ENCODE results near the gene SUPV3L1. TPM values are rescaled to one million over a fixed set of nuclear protein-coding genes. Genes with fewer than 3 reads are reported as not detected.

SUPV3L1 gene
- total and polyA plus RNA-seq, 10 of the 15 experiments (the other 5 are each of a cell fraction or from before 2014, with no cell fraction given), result 18.4 to 57.8 (median 44.2) TPM

DNA sequence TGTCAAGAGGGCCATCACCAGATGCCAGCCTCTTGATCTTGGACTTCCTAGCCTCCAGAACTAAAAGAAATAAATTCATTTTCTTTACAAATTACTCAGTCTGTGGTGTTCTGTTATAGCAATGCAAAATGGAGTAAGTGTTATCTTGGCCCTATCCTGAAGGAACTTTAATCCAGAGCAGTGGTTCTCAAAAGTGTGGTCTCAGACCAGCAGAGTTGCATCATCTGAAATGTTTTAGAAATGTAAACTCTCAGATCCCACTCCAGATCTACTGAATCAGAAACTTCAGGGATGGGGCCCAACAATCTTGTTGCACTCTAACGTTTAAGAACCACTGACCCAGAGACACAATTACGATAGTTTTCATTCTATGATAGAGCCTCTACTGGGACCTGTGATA, 3.2 kb upstream of the SUPV3L1 start:
- ChIA-PET POLR2A (no interaction called here), SMC1A (ENCODE audit: uncharacterized antibody, unreplicated experiment) (no interaction called here), CTCF (no interaction called here), RAD21 (ENCODE audit: unreplicated experiment) (no interaction called here)
- BruUV-seq (replicated peaks), result no TSS peak
- Histone ChIP-seq H3K36me3 (ENCODE audit: control insufficient read depth in 2 of 2, insufficient read depth in 2 of 2, low read length in 1 of 2) (peaks cover 0 to 3% of the 10 kb centered on the region in 2 experiments; a peak in 2 of 4 replicates), H3K4me3 (no peak overlapping the region), H3K27ac (ENCODE audit: control insufficient read depth, insufficient read depth) (no peak overlapping the region), H3K27me3 (replicated peaks in 1 of 2; ENCODE audit: control insufficient read depth in 2 of 2, insufficient read depth in 2 of 2, low read length in 1 of 2) (no peaks in the 10 kb centered on the region), H3K4me1 (ENCODE audit: control insufficient read depth, insufficient read depth, low read length) (peaks cover 10% of the 10 kb centered on the region; the same call in 1 of the 2 replicates), H4K20me1 (ENCODE audit: control insufficient read depth, insufficient read depth) (no peaks in the 10 kb centered on the region), H3K4me2 (ENCODE audit: control insufficient read depth, insufficient read depth) (no peak overlapping the region), H2AFZ (ENCODE audit: control insufficient read depth, low read depth, low read length) (no peak overlapping the region), H3K9ac (ENCODE audit: control insufficient read depth, insufficient read depth, low read length) (no peak overlapping the region), H3K9me3 (replicated peaks; ENCODE audit: control insufficient read depth, insufficient read depth, low read length) (no peaks in the 10 kb centered on the region), H3K79me2 (ENCODE audit: control insufficient read depth, insufficient read depth, low read length) (peaks cover 18% of the 10 kb centered on the region)
- FAIRE-seq (no peak), DNase-seq (ENCODE audit: low read depth, low spot score) (no peak), ATAC-seq (no peak)
- TF ChIP-seq MYC (IDR thresholded peaks at IDR 0.05; ENCODE audit: insufficient read depth, insufficient read length, insufficient replicate concordance, low read length, severe bottlenecking), result no peak
- TF ChIP-seq, protein P1, sequence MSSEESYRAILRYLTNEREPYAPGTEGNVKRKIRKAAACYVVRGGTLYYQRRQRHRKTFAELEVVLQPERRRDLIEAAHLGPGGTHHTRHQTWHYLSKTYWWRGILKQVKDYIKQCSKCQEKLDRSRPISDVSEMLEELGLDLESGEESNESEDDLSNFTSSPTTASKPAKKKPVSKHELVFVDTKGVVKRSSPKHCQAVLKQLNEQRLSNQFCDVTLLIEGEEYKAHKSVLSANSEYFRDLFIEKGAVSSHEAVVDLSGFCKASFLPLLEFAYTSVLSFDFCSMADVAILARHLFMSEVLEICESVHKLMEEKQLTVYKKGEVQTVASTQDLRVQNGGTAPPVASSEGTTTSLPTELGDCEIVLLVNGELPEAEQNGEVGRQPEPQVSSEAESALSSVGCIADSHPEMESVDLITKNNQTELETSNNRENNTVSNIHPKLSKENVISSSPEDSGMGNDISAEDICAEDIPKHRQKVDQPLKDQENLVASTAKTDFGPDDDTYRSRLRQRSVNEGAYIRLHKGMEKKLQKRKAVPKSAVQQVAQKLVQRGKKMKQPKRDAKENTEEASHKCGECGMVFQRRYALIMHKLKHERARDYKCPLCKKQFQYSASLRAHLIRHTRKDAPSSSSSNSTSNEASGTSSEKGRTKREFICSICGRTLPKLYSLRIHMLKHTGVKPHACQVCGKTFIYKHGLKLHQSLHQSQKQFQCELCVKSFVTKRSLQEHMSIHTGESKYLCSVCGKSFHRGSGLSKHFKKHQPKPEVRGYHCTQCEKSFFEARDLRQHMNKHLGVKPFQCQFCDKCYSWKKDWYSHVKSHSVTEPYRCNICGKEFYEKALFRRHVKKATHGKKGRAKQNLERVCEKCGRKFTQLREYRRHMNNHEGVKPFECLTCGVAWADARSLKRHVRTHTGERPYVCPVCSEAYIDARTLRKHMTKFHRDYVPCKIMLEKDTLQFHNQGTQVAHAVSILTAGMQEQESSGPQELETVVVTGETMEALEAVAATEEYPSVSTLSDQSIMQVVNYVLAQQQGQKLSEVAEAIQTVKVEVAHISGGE (CRISPR knock-in tag; IDR thresholded peaks at IDR 0.05), result no peak
- no peak for TF ChIP-seq CEBPZ (IDR thresholded peaks at IDR 0.05; ENCODE audit: low read depth, low read length)
- TF ChIP-seq CREM (IDR thresholded peaks at IDR 0.05; ENCODE audit: low read depth), result no peak
- no peak for TF ChIP-seq RBBP5 (conservative IDR thresholded peaks at IDR 0.05)
- TF ChIP-seq KDM1A (IDR thresholded peaks at IDR 0.05; ENCODE audit: borderline replicate concordance), result no peak
- no peak for TF ChIP-seq SREBF1 (IDR thresholded peaks at IDR 0.05; ENCODE audit: low read length)
- TF ChIP-seq E4F1 (IDR thresholded peaks at IDR 0.05; ENCODE audit: borderline replicate concordance, partially characterized antibody), result no peak
- no peak for TF ChIP-seq RB1 (IDR thresholded peaks at IDR 0.05; ENCODE audit: borderline replicate concordance)
- no peak for TF ChIP-seq JUND (IDR thresholded peaks at IDR 0.05; ENCODE audit: low read depth, low read length)
- TF ChIP-seq ZNF207 (IDR thresholded peaks at IDR 0.05; ENCODE audit: borderline replicate concordance), result no peak
- TF ChIP-seq SREBF2 (IDR thresholded peaks at IDR 0.05; ENCODE audit: low read length), result no peak
- TF ChIP-seq IRF4 (IDR thresholded peaks at IDR 0.05; ENCODE audit: low read depth, low read length), result no peak
- no peak for TF ChIP-seq MXI1 (IDR thresholded peaks at IDR 0.05; ENCODE audit: low read depth, low read length)
- in situ Hi-C loops (cut with MboI), result no loop called here
- 67% methylated on average over 2 of the region's 2 CpGs for WGBS (ENCODE audit: insufficient coverage, insufficient replicate concordance, low lambda C conversion rate, missing lambda C conversion rate)
- intact Hi-C loops (cut with micrococcal nuclease; ENCODE audit: unreplicated experiment), result no loop called here

Measured in GM12878 (cell line).